GM12875 (cell line): Measurements from ENCODE around the gene MIOX.

Experiments
- H3K4me3 ChIP-seq: one replicate; pipeline ENCODE4 v1.5.1; 2011; ENCODE audit warnings: low read depth, low read length, control low read depth
- TF ChIP-seq, protein P1 (sequence below): IDR thresholded peaks from 2 replicates; pipeline ENCODE4 v1.5.1; 2011; ENCODE audit warnings: low read depth, mild to moderate bottlenecking, control low read depth, inconsistent platforms, low read length, moderate library complexity, borderline replicate concordance; ENCODE audit not compliant: insufficient read depth

The MIOX gene

DNA sequence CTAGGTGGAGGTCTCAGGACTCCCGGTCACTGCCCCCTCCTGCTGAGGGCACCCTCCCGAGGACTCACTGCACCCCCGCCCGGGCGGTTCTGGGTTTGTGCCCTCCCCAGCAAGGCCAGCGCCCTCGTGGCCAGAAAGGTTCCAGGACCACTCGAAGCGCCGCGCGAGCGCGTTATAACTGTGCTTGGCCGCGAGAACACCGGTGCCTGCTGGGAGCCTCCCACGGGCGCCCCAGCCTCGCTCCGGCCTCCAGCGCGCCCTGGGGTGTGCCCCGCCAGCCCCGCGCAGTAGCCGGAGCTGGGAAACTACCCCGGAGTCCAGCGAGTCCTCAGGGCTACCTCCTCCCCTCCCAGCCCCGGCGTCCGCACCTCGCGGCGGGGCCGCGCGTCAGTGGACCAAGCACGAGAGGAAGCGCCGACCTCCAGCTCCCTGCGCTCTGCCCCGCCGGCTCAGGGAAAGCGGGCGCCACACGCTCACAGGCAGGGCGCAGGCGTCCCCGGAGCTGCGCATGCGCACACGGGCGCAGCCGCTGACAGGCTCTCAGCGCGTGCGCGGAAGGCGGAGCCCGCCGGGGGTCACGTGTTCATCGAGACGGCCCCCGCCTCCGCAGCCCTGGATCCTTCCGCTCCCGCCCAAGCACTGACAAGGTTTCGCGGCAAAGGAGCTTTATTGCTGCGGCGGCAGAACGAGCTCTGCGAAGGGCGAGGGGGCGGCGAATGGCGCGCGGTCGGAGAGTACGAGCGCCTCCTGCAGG is 38.6 kb downstream of the MIOX start, which contains the start of gene SCO2:
TSS of gene SCO2 (minus strand) at position 495 of the 754 bp plus-strand sequence. CDS start 1,187 bp downstream, outside the sequence.
- peak within 1 kb of the TSS; percentile 89 for H3K4me3 ChIP-seq
- TF ChIP-seq, protein P1, sequence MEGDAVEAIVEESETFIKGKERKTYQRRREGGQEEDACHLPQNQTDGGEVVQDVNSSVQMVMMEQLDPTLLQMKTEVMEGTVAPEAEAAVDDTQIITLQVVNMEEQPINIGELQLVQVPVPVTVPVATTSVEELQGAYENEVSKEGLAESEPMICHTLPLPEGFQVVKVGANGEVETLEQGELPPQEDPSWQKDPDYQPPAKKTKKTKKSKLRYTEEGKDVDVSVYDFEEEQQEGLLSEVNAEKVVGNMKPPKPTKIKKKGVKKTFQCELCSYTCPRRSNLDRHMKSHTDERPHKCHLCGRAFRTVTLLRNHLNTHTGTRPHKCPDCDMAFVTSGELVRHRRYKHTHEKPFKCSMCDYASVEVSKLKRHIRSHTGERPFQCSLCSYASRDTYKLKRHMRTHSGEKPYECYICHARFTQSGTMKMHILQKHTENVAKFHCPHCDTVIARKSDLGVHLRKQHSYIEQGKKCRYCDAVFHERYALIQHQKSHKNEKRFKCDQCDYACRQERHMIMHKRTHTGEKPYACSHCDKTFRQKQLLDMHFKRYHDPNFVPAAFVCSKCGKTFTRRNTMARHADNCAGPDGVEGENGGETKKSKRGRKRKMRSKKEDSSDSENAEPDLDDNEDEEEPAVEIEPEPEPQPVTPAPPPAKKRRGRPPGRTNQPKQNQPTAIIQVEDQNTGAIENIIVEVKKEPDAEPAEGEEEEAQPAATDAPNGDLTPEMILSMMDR = no peak; the same call in 1 of the 2 replicates

- TF ChIP-seq, protein P1 = peak; percentile 59; the same call in 1 of the 2 replicates
Observed at GRCh38 chr22:50525858-50526107, 39.1 kb downstream of the MIOX start.

DNA sequence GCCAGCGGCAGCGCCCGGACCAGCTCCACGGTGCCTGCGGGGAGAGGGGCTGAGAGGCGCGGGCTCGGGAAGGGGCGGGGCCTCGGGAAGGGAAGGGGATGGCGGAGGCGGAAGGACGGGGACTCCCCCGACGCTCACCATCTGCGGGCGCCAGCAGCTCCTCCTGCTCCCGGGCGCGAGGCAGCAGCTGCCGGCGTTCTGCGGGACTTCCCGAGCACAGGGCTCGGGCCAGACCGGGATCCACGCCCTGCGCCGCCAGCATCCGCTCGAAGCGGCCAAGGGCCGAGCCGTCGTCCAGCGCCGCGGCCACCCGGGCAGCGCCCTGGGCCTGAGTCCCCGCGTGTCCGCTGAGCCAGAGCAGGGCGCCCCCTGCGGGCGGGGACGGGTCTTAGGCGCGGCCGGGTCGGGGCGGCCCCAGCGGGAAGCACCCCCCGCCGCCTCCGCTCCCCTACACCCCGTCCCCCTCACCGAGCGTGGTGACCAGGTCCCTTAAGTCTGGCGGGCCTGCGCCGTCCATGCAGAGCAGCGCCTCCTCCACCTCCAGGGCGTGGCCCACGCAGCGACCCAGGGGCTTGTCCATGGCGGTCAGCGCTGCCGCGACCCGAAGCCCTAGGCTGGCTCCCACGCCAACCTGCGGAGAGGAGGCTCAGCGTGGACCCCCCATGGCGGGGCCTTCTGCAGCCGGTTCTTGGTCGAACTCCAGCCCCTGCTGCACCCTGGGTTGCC is 39.6 kb downstream of the MIOX start:
- TF ChIP-seq, protein P1 = peak; percentile 86
- H3K4me3 ChIP-seq = peak overlapping the region; percentile 89

More at GRCh38 chr22:50525858-50526107, 39.1 kb downstream of the MIOX start:
- H3K4me3 ChIP-seq = peak overlapping the region; percentile 89

GRCh38 chr22:50526834-50527801 is 40.5 kb downstream of the MIOX start:
- H3K4me3 ChIP-seq = peak overlapping the region; percentile 89
- TF ChIP-seq, protein P1 = no peak

- H3K4me3 ChIP-seq = no peak overlapping the region
Observed at GRCh38 chr22:50527921-50528681, 41.4 kb downstream of the MIOX start.

More at GRCh38 chr22:50527921-50528681, 41.4 kb downstream of the MIOX start:
- TF ChIP-seq, protein P1 = no peak
